Stimulated activated CD4-positive, alpha-beta T cell treated with anti-CD3 and anti-CD28 coated beads, Interleukin-2, amount 100 ng/mL, for 4 hours (primary cell): ENCODE measurements around the gene SLC4A2.
A peak's percentile ranks its signal among the peaks of the same experiment; 100 is the strongest.
"Not testable (repeated sequence)": the region's sequence is repeated elsewhere in the genome, so short reads cannot be mapped to it uniquely, and the experiment has no call there.

ENCODE experiments used
- DNase-seq: peaks from one replicate; pipeline ENCODE4 v3.0.0-alpha.2; 2020; ENCODE audit warnings: low read depth

The SLC4A2 gene

DNA sequence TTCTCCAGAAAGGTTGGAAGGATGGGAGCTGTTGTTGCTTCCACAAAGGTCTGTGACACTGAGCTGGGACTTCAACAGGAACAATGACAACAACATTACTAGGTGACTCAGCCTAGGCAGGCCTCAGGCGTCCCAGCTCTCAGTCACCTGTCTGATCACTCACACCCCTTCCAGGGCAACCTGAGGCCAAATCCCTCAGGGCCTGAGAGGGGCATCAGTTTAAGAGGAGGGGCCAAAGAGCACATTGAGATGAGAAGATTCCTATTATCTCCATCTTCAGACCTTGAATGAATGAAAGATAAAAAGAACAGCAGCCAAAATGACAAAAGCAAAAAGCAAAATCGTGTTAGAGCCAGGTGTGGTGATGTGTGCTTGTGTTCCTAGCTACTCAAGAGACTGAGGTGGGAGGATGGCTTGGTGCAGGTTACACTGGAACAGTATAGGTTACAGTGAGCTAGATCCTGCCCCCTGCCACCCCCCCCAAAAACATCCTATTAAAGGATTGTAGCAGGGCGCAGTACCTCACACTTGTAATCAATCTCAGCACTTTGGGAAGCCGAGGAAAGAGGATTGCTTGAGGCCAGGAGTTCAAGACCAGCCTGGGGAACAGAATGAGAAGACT is 34.8 kb upstream of the SLC4A2 start, which contains the start of gene ATG9B:
Gene ATG9B, minus strand, starts transcription at position 60 of the 622 bp plus-strand sequence. CDS start 71 bp downstream, outside the sequence.
- no peak for DNase-seq

DNA sequence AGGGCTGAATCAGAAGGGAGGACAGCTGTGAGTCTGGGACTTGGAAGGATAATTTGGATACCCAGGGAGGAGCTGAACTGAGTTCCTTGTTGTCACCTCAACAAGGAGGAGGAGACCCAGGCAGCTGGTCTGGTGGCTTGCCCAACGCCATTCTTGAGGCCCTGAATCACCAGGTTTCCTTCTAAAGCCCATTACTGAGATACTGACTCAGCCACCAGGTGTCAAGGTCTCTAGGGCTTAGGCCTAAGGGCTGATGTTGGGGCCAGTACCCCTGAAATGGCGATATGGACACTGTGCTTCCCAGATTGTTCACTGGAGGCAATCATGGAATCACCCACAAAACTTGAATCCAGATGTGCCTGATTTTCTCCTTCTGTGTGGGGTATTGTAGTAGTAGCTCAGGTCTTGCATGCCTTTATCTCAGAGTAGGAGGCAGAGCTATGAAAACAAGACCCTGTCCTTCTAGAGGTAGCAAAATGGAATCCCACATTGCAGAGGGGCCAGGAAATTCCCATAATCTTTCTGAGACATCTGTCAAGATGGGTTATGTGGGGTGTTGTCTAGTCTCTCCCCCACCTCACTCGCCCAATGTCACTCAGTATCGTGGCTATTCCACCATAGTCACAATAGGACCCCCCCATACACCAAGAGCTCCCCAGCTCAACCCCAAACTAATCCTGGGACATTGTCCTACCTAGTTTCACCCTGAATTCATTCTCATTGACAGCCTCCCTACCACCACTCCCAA is 33.3 kb upstream of the SLC4A2 start:
- DNase-seq, result no peak

DNA sequence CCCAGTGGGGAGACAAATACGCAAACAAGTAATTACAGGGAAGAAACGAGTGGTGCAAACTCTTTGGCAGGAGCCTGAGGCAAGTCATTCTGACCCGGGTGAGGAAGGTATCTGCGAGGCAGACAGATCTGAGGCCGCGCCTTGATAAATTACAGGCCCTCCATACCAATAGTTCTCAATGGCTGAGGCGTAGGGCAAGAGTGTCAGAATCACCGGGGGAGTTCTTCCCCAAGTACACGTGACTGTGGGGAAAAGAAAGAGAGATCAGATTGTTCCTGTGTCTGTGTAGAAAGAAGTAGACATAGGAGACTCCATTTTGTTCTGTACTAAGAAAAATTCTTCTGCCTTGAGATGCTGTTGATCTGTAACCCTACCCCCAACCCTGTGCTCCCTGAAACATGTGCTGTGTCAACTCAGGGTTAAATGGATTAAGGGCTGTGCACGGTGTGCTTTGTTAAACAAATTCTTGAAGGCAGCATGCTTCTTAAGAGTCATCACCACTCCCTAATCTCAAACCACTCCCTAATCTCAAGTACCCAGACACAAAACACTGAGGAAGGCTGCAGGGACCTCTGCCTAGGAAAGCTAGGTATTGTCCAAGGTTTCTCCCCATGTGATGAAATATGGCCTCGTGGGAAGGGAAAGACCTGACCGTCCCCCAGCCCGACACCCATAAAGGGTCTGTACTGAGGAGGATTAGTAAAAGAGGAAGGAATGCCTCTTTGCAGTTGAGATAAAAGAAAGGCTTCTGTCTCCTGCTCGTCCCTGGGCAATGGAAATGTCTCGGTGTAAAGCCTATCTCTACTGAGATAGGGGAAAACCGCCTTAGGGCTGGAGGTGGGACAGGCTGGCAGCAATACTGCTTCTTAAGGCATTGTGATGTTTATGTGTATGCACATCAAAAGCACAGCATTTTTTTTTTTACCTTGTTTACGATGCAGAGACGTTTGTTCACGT is 32.3 kb upstream of the SLC4A2 start:
- DNase-seq, result not testable (repeated sequence)

DNA sequence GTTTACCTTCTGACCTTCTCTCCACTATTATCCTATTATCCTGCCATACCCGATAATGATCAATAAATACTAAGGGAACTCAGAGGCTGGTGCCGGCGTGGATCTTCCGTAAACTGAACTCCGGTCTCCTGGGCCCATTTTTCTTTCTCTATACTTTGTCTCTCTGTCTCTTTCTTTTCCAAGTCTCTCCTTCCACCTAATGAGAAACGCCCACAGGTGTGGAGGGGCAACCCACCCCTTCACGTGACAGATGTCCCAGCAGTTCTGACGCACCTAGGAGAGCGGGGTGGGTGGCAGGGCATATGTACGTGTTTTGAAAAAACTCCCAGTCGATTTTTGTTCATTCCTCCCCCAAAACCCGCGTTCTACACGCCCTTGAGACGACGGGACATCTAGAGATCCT is 31.7 kb upstream of the SLC4A2 start:
- peak; percentile 61 for DNase-seq

DNA sequence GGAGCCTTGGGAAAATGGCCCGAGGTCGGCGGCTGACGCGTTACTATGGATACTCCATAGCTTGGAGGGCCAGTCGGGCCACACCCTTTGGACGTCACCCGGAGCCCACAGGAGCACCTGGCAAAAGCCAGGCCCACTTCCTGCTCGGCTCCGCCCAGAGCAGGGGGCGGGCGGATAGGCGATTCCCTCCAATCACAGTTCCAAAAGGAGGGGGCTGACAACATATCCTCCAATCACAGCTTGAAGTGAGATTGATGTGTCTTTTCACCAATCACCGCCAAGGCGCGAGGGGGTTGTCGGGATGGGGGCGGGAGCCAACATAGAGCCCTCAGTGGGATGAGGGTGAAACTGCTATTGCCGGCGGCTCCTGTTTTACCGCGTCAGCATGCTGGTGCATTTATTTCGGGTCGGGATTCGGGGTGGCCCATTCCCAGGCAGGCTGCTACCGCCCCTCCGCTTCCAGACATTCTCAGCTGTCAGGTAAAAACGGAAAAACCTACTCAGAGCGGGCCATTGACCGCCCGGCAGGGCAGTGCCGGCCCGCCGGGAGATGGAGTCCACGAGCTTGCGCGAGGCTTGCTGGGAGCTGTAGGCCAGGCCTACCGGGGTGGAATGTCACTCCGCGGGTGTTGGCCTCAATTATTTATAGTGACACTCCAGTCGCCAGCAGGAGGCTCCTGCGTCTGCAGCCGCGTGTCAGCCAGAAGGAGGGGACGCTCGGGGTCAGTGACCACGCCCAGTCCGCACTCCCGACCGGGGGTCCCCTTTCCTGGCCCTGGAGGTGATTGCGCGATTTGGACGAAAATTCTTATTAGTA is 31.1 kb upstream of the SLC4A2 start, which contains the start of gene ABCB8:
Gene ABCB8, plus strand, starts transcription at position 320 of the 817 bp plus-strand sequence. Its CDS starts 66 bp downstream, at position 386.
- DNase-seq, result peak; percentile 98

DNA sequence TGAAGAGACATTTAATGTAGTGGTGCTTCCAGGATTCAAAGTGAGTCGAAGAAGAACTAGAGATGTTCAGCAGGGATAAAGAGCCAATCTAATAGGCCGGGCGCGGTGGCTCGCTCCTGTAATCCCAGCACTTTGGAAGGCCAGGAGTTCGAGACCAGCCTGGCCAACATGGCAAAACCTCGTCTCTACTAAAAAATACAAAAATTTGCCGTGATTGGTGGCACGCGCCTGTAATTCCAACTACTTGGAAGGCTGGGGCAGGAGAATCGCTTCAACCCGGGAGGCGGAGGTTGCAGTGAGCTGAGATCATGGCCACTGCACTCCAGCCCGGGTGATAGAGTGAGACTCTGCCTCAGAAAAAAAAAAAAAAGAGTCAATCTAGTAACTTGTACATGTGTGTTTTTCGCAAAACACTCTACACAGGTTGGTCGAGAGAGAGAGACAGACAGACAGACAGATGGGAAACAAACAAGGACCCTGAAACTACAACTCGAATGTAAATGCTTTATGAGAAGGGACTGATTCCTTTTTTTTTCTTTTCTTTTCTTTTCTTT is 30.4 kb upstream of the SLC4A2 start:
- no peak for DNase-seq

DNA sequence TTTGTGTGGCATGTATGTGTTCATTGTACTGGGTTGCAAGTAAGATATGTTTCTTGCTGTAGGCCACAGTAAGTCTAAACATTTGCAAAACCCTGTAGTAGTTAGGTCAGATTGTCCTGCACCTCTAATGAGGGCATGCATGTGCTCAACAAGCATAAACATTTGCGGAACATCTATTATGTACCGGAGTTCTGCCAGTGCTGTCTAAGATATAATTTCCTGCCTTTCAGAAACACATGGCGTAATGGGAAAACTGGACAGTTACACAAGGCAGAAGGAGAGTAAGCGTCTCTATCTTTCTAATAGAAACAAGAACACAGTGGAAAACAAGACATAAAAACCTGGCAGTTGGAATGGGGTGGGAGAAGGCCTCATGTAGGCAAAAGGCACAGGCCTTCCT is 28.4 kb upstream of the SLC4A2 start:
- no peak for DNase-seq

DNA sequence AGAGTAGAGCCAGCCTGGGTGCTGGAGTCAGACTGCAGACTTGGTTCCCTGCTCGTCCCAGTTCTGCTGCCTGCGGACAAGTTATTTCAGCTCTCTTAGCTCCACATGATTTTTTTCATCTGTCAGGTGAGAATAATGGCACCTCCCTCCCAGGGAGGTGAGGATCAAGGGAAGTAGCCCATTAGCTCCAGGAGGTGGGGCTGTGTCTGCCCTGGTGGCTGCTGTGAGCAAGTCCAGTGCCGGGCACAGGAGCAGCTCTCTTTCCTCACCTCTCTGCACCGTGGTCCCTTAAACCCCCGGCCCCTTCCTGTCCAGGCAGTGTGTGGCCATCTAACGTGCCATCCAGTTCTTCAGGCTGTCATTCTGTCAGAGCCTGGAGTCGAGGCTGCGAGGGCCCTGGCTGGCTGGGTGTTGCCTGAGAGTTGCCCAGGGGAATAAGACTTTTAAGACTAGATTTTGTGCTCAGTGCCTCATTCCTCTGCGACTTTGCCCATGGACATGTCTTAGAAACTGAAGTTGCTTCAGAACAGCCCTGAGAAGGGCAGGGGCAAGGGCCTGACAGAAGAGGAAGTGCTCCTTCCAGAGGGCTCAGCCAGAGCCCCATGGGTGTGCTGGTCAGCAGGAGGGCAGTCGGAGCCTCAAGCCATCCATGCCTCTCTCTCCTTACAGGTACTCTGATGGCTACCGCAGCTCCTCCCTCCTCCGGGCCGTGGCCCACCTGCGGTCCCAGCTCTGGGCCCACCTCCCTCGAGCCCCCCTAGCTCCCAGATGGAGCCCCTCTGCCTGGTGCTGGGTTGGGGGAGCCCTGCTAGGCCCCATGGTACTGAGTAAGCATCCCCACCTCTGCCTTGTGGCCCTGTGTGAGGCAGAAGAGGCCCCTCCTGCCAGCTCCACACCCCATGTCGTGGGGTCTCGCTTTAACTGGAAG is 26.2 kb upstream of the SLC4A2 start:
- no peak for DNase-seq

DNA sequence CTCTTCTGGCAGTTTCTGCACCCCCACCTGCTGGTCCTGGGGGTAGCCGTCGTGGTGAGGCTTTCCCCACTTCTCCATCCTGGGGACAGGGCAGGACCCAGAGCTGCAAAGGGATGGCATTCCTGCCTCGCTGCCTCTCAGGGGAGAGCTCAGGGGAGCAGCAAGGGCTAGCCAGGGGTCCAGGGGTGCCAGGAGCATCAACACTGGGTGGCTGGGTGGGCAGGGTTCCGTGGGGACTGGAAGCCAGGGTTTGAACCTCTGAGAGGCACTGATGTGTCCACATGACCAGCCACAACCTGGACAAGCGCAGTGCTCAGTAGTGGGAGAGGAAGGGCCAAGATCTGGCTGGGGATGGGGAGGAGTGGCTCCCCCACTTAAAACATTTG is 25.5 kb upstream of the SLC4A2 start:
- DNase-seq, result no peak

DNA sequence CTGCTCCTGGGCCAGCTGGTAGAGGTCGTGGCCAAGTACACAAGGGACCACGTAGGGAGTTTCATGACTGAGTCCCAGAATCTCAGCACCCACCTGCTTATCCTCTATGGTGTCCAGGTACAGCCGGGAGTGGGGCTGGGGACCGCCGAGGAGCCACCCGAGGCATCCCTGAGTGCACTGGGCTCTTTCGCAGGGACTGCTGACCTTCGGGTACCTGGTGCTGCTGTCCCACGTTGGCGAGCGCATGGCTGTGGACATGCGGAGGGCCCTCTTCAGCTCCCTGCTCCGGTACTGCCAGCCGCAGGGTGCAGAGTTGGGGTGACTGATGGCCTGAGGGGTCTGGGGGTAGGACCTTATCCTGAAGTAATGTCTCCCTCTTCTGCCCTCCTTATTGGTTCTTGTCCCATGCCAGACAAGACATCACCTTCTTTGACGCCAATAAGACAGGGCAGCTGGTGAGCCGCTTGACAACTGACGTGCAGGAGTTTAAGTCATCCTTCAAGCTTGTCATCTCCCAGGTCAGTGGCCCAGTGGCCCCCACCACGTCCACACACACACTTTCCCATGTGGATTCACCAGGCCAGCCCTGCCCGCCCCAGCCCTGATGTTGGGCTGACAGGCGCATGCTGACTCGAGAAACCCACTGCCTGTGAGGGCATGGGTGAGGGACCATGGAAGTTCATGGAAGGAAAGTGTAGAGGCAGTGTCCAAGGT is 24.9 kb upstream of the SLC4A2 start:
- no peak for DNase-seq

DNA sequence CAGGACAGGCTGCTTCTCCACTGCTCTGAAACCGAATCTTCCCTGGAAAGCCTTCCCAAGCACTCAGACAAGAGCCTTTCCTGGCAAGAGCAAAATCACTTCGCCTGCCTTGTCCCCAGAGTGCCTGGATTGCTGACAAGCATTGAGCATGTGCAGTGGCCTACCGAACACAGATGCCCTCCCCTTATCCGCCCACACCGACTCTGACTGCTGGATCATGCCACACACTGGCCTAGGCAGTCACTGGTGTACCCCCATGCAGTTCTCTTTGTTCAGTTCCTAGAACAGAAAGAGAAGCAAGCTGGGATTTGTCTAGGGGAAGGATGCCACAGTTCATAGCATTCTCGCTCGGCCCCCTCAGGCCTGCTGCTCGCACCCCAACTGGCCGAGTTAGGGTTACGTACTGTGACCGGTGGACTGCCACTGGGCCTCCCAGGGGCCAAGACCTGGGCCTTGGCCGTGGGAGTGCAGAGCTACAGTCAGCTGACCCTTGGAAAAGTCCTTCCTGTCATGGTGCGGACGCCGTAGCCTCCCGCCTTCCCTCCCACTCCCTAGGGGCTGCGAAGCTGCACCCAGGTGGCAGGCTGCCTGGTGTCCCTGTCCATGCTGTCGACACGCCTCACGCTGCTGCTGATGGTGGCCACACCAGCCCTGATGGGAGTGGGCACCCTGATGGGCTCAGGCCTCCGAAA is 24.2 kb upstream of the SLC4A2 start:
- no peak for DNase-seq

DNA sequence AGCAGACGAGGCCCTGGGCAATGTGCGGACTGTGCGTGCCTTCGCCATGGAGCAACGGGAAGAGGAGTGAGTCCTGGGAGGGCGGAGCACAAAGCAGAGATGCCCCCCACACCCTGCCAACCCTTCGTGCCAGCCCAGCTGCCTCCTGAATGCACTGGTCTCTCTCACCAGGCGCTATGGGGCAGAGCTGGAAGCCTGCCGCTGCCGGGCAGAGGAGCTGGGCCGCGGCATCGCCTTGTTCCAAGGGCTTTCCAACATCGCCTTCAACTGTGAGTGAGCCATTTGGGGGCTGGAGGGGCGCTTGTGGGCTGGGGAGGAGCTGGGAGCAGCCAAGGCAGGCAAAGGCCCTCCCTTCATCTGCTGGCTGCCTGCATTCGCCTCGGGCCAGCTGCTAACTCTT is 23.5 kb upstream of the SLC4A2 start:
- DNase-seq, result no peak

DNA sequence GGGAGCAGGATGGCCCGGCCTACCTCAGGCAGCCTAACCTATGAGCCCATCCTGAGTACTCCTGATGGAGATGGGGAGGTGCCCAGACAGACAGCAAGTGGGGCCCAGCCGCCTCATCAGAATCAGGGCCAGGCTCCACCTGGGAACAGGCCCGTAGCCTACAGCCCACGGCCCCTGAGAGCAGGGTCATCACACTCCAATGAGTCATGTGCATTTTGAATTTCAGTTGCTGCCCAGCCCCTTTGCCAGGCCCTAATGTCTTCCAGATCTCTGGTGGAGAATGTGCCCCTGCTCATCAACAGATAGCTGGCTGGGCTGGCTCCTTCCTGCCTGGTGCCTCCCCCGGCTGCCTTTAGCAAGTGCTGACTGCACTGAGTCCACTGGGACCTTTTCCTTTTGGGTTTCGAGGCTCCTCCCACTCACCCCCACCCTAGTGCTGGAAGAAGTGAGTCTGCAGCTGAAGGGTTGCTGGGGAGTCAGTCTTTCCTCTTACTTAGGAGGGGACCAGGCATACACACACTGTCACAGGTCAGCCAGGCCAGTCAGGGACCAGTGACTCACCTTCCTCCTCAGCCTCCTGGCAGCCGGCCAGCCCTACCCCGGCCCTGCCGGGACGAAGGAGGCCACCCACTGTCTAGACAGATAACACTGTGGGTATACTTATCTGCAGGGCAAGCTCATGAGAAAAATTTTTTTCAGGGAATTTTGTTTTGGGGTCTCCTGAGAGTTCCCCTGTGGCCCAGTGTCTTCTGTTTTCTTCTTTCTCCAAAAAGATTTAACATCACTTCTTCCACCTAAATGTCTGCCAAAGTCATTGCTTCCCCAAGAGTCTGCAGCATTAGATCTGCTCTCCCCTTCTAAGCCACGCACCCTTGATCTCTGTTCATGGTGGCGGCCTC is 20.2 kb upstream of the SLC4A2 start:
- DNase-seq, result peak; percentile 74

DNA sequence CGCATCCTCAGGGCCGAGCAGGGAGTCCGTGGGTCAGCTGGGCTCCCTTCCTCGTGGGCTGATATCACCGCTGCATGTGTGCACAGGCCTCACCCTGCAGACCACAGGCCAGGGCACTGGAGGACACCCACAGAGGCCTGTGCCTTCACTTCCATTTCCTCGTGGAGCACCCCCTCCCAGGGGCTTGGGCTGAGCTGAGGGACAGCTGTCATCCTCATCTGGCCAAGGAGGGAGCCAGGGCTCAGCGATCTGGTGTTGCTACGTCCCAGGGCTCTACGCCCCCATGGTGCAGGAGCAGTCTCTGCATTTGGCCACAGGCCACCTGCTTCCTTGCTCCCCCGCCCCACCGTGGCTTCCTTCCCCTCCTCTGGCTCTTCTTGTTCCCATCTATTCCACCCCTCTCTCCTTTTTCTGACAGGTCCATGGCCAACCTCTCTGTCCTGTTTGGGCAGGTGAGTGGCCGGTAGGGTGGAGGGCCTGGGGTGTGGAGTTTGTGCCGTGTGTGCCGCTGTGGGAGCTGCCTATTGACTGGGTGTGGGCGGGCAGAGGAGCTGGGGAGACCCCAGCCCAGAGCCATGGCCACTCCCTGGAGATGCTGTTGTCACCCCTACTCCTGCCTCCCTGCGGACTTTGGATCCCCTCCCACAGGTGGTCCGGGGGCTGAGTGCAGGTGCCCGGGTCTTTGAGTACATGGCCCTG is 19.4 kb upstream of the SLC4A2 start:
- no peak for DNase-seq

DNA sequence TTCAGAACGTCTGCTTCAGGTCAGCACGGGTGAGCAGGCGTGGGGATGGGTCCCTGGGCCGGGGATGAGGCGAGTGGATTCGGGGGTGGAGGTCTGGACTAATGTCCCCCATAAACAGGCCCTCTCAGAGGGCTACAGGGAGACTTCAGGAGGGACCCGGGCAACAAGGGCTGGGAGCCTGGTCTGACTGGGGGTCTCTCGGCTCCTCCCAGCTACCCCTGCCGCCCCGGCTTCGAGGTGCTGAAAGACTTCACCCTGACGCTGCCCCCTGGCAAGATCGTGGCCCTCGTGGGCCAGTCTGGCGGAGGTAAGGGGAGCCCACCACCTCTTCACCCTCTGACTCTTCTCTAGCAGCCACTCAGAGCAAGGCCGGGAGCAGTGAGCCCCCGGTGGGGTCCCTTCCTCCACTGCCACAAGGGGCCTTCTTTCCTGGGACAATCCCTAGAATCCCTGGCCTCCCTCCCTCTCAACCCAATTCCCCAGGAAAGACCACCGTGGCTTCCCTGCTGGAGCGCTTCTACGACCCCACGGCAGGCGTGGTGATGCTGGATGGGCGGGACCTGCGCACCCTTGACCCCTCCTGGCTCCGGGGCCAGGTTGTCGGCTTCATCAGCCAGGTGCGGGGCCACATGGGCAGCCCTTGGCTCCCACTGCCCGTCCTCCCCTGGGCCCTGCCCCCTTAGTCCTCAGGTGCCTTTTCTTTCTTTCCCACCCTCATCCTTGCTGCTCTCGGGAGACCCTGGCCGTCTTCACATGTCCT is 18.6 kb upstream of the SLC4A2 start:
- no peak for DNase-seq

DNA sequence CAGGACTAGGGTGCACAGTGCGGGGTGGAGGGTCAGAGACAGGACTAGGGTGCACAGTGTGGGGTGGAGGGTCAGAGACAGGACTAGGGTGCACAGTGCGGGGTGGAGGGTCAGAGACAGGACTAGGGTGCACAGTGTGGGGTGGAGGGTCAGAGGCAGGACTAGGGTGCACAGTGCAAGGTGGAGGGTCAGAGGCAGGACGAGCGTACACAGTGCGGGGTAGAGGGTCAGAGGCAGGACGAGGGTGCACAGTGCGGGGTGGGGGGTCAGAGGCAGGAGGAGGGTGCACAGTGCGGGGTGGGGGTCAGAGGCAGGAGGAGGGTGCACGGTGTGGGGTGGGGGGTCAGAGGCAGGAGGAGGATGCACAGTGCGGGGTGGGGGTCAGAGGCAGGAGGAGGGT is 15.9 kb upstream of the SLC4A2 start:
- not testable (repeated sequence) for DNase-seq
